K562 (cell line): ENCODE measurements around the gene SEPTIN1. TPM values are rescaled to one million over a fixed set of nuclear protein-coding genes. Genes with fewer than 3 reads are reported as not detected.

Experiments
- ARHGAP35 ChIP-seq: fragments of 450-650 bp; IDR thresholded peaks from 2 replicates; pipeline ENCODE4 v1.6.1; 2018; ENCODE audit not compliant: partially characterized antibody
- ARID2 ChIP-seq: fragments of 450-650 bp; IDR thresholded peaks from 2 replicates; pipeline ENCODE4 v1.6.1; 2017; ENCODE audit warnings: antibody characterized with exemption, mild to moderate bottlenecking
- CBFA2T2 ChIP-seq: fragments of 450-650 bp; conservative IDR thresholded peaks from 2 replicates; pipeline ENCODE4 v1.6.1; 2017; ENCODE audit warnings: mild to moderate bottlenecking
- CBX3 ChIP-seq, 2 experiments: IDR thresholded peaks; 1 replicate in 1 of 2; 2 replicates in 1 of 2; pipeline ENCODE4 v1.6.1; 2012; ENCODE audit warnings: inconsistent platforms in 2 of 2, low read length in 2 of 2, borderline replicate concordance in 1 of 2, control low read depth in 1 of 2
- CREBBP ChIP-seq: IDR thresholded peaks from one replicate; pipeline ENCODE4 v1.6.1; 2012; ENCODE audit warnings: low read depth, mild to moderate bottlenecking, control low read depth, inconsistent platforms, low read length
- ESRRB ChIP-seq: fragments of 250-450 bp; sonication (Bioruptor Pico); IDR thresholded peaks from 2 replicates; pipeline ENCODE4 v1.5.0; 2020; ENCODE audit warnings: mild to moderate bottlenecking, moderate library complexity, borderline replicate concordance
- FOS ChIP-seq: IDR thresholded peaks from 3 replicates; pipeline ENCODE4 v1.6.1; 2011; ENCODE audit not compliant: insufficient read length; ENCODE audit errors: extremely low read depth
- HDAC8 ChIP-seq: fragments of 450-650 bp; IDR thresholded peaks from 2 replicates; pipeline ENCODE4 v1.6.1; 2016; ENCODE audit warnings: mild to moderate bottlenecking, missing genetic modification characterization, moderate library complexity, missing compliant biosample characterization
- KLF6 ChIP-seq: fragments of 250-450 bp; sonication (Bioruptor Pico); IDR thresholded peaks from 2 replicates; pipeline ENCODE4 v1.4.0; 2020; ENCODE audit warnings: mild to moderate bottlenecking, moderate library complexity, borderline replicate concordance
- MECOM ChIP-seq: fragments of 250-450 bp; sonication (Bioruptor Pico); IDR thresholded peaks from 2 replicates; pipeline ENCODE4 v1.8.0; 2022; ENCODE audit warnings: inconsistent platforms
- NR2F6 ChIP-seq: fragments of 450-650 bp; formaldehyde crosslinking; IDR thresholded peaks from 2 replicates; pipeline ENCODE4 v1.4.0; 2020; ENCODE audit warnings: mild to moderate bottlenecking
- PHB ChIP-seq: fragments of 250-450 bp; sonication (Bioruptor Pico); IDR thresholded peaks from 2 replicates; pipeline ENCODE4 v1.5.0; 2021
- PTBP1 ChIP-seq: fragments of 200-400 bp; formaldehyde crosslinking; IDR thresholded peaks from 2 replicates; pipeline ENCODE4 v1.6.1; 2017; ENCODE audit warnings: low read depth, low read length
- ZEB2 ChIP-seq: fragments of 450-650 bp; IDR thresholded peaks from 2 replicates; pipeline ENCODE4 v1.6.1; 2016
- ZNF232 ChIP-seq: sonication (generic); formaldehyde crosslinking; IDR thresholded peaks from 2 replicates; pipeline ENCODE4 v1.8.0; 2022; ENCODE audit warnings: mild to moderate bottlenecking, missing genetic modification reagents
- ZNF444 ChIP-seq: fragments of 250-450 bp; sonication (Bioruptor Pico); IDR thresholded peaks from 2 replicates; pipeline ENCODE4 v1.4.0; 2020; ENCODE audit warnings: mild to moderate bottlenecking, moderate library complexity
- ZNF668 ChIP-seq: fragments of 250-450 bp; sonication (Bioruptor Pico); IDR thresholded peaks from 2 replicates; pipeline ENCODE4 v1.8.0; 2022; ENCODE audit warnings: mild to moderate bottlenecking, inconsistent platforms
- ZNF717 ChIP-seq: fragments of 250-450 bp; sonication (Bioruptor Pico); IDR thresholded peaks from 2 replicates; pipeline ENCODE4 v1.5.0; 2021
- polyA plus RNA-seq, 8 experiments: library from polyadenylated mRNA; depleted of rRNA in 4 of 8; stranded (reverse) in 5 of 8; unstranded in 3 of 8; fragments of >200 nt; fragmentation: Nextera tagmentation in 2 of 8; fragmentation: Illumina TruSeq in 1 of 8; extraction: Ambion mirVana in 2 of 8; extraction: Trizol in 1 of 8; gene quantifications; 2 replicates each; pipeline versions ENCODE4 v1.2.1 to v1.2.3, GENCODE V29; 2011 to 2014; ENCODE audit warnings: inconsistent platforms in 1 of 8, missing spikeins in 1 of 8
- total RNA-seq, 7 experiments: library from RNA; depleted of rRNA in 6 of 7; stranded (reverse); fragments of >200 nt in 6 of 7; fragmentation: Illumina TruSeq in 2 of 7; extraction: Trizol in 2 of 7; gene quantifications; 2 replicates each; pipeline versions ENCODE4 v1.2.1 to v1.2.3, GENCODE V29; 2011 to 2021; ENCODE audit warnings: low replicate concordance in 1 of 7
- TF ChIP-seq, protein P1 (sequence below): fragments of 200-800 bp; sonication (Bioruptor generic); IDR thresholded peaks from 2 replicates; pipeline ENCODE4 v1.6.1; 2016; ENCODE audit warnings: missing genetic modification characterization, missing compliant biosample characterization
- TF ChIP-seq, protein P2 (sequence below): fragments of 450-650 bp; IDR thresholded peaks from 2 replicates; pipeline ENCODE4 v1.6.1; 2018; ENCODE audit not compliant: partially characterized antibody
- TF ChIP-seq, protein P3 (sequence below): fragments of 250-450 bp; sonication (Bioruptor Pico); IDR thresholded peaks from 2 replicates; pipeline ENCODE4 v1.9.0; 2021; ENCODE audit warnings: mild to moderate bottlenecking

The SEPTIN1 gene
- total and polyA plus RNA-seq, 9 of the 15 experiments (the other 6 are each of a cell fraction or from before 2014, with no cell fraction given), result 0.23 to 5.6 (median 1.7) TPM; not detected in 1

DNA sequence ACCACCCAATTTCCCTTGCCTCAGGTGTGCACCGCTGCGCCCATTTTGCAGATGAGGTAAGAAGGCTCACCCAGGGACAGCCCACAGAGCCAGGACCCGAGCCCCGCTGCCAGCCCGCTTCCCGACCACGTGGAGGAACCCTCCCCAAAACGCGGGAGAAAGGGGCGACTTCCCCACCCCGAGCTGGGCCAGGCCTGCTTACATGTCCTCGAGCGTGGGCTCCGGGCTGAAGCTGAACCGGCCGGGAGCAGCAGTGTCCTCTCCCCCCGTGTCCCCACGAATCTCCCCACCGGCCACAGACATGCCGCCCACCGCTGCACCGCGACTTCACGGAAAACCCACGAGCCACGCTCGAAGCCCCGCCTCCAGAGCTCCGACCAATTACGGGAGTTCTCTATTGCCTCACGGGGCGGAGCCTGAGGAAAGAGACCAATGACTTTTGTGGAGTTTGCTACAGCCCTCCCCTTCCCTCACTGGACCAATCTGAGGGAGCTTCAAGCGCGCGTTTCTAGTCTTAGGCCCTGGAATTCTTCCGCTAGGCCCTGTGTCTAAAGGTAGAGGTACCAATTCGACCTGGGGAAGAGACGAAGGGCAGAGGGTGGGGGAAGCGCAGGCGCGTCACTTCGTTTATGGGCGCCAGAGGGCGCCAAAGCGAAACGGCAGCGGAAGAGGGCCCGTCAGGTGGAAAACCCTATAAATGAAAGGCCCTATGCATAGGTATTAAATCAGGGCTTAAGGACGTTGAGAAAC, 47.5 kb upstream of the SEPTIN1 start, which contains the start of gene DCTPP1 (continued):
- TF ChIP-seq, protein P1, sequence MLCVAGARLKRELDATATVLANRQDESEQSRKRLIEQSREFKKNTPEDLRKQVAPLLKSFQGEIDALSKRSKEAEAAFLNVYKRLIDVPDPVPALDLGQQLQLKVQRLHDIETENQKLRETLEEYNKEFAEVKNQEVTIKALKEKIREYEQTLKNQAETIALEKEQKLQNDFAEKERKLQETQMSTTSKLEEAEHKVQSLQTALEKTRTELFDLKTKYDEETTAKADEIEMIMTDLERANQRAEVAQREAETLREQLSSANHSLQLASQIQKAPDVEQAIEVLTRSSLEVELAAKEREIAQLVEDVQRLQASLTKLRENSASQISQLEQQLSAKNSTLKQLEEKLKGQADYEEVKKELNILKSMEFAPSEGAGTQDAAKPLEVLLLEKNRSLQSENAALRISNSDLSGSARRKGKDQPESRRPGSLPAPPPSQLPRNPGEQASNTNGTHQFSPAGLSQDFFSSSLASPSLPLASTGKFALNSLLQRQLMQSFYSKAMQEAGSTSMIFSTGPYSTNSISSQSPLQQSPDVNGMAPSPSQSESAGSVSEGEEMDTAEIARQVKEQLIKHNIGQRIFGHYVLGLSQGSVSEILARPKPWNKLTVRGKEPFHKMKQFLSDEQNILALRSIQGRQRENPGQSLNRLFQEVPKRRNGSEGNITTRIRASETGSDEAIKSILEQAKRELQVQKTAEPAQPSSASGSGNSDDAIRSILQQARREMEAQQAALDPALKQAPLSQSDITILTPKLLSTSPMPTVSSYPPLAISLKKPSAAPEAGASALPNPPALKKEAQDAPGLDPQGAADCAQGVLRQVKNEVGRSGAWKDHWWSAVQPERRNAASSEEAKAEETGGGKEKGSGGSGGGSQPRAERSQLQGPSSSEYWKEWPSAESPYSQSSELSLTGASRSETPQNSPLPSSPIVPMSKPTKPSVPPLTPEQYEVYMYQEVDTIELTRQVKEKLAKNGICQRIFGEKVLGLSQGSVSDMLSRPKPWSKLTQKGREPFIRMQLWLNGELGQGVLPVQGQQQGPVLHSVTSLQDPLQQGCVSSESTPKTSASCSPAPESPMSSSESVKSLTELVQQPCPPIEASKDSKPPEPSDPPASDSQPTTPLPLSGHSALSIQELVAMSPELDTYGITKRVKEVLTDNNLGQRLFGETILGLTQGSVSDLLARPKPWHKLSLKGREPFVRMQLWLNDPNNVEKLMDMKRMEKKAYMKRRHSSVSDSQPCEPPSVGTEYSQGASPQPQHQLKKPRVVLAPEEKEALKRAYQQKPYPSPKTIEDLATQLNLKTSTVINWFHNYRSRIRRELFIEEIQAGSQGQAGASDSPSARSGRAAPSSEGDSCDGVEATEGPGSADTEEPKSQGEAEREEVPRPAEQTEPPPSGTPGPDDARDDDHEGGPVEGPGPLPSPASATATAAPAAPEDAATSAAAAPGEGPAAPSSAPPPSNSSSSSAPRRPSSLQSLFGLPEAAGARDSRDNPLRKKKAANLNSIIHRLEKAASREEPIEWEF (CRISPR knock-in tag), result no peak
- TF ChIP-seq PTBP1 (peak; percentile 68; the same call in 1 of the 2 replicates), ARHGAP35 (no peak), ZNF444 (CRISPR knock-in tag) (no peak), MECOM (CRISPR knock-in tag) (no peak), ZNF717 (CRISPR knock-in tag) (no peak), NR2F6 (CRISPR knock-in tag) (no peak), CBFA2T2 (no peak), CBX3 (IDR thresholded peaks at IDR 0.05; ENCODE audit: borderline replicate concordance in 1 of 2, low read length in 2 of 2) (0 out of 3 replicates have a peak, but pooled peaks of 1 of the 2 experiments have one; percentile 12), ZNF668 (no peak), KLF6 (CRISPR knock-in tag) (peak; percentile 32; the same call in 1 of the 2 replicates), HDAC8 (tag) (no peak), ESRRB (no peak), FOS (peak; percentile 83), ZEB2 (peak; percentile 90), ZNF232 (no peak), CREBBP (no peak), PHB (CRISPR knock-in tag) (no peak), ARID2 (peak; percentile 74; the same call in 1 of the 2 replicates)
- TF ChIP-seq, protein P2, sequence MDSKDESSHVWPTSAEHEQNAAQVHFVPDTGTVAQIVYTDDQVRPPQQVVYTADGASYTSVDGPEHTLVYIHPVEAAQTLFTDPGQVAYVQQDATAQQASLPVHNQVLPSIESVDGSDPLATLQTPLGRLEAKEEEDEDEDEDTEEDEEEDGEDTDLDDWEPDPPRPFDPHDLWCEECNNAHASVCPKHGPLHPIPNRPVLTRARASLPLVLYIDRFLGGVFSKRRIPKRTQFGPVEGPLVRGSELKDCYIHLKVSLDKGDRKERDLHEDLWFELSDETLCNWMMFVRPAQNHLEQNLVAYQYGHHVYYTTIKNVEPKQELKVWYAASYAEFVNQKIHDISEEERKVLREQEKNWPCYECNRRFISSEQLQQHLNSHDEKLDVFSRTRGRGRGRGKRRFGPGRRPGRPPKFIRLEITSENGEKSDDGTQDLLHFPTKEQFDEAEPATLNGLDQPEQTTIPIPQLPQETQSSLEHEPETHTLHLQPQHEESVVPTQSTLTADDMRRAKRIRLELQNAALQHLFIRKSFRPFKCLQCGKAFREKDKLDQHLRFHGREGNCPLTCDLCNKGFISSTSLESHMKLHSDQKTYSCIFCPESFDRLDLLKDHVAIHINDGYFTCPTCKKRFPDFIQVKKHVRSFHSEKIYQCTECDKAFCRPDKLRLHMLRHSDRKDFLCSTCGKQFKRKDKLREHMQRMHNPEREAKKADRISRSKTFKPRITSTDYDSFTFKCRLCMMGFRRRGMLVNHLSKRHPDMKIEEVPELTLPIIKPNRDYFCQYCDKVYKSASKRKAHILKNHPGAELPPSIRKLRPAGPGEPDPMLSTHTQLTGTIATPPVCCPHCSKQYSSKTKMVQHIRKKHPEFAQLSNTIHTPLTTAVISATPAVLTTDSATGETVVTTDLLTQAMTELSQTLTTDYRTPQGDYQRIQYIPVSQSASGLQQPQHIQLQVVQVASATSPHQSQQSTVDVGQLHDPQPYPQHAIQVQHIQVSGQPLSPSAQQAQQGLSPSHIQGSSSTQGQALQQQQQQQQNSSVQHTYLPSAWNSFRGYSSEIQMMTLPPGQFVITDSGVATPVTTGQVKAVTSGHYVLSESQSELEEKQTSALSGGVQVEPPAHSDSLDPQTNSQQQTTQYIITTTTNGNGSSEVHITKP, result peak; percentile 80
- TF ChIP-seq, protein P3, sequence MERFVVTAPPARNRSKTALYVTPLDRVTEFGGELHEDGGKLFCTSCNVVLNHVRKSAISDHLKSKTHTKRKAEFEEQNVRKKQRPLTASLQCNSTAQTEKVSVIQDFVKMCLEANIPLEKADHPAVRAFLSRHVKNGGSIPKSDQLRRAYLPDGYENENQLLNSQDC (CRISPR knock-in tag), result no peak
